ENCODE data around the gene DNAAF3. TPM values are rescaled to one million over a fixed set of nuclear protein-coding genes. Genes with fewer than 3 reads are reported as not detected.

DNAAF3 gene
- total RNA-seq, 1 donor from 2014 or later = 10.4 TPM

- Mint-ChIP-seq H3K4me3 (no peak overlapping the region), H3K27me3 (ENCODE audit: low read depth) (peaks cover 71% of the 10 kb centered on the region), H3K36me3 (ENCODE audit: low read depth) (peaks cover 5% of the 10 kb centered on the region), H3K27ac (ENCODE audit: unreplicated experiment) (no peak overlapping the region), H3K9me3 (peaks cover 6% of the 10 kb centered on the region), H3K4me1 (peaks cover 13% of the 10 kb centered on the region)
- no peak for DNase-seq (ENCODE audit: low read depth, low spot score)
- no peak for TF ChIP-seq CTCF (conservative IDR thresholded peaks at IDR 0.05)
Observed at GRCh38 chr19:55153652-55154264, 12.7 kb downstream of the DNAAF3 start.

- Mint-ChIP-seq H3K27me3 (ENCODE audit: low read depth) (peaks cover 77% of the 10 kb centered on the region), H3K36me3 (ENCODE audit: low read depth) (peaks cover 5% of the 10 kb centered on the region), H3K4me3 (no peak overlapping the region), H3K27ac (ENCODE audit: unreplicated experiment) (no peak overlapping the region), H3K9me3 (peaks cover 6% of the 10 kb centered on the region), H3K4me1 (peaks cover 13% of the 10 kb centered on the region)
- no peak for TF ChIP-seq CTCF (conservative IDR thresholded peaks at IDR 0.05)
- DNase-seq (ENCODE audit: low read depth, low spot score) = no peak
Observed at GRCh38 chr19:55152017-55152416, 14.4 kb downstream of the DNAAF3 start.

- H3K27me3 Mint-ChIP-seq (ENCODE audit: low read depth) = peaks cover 86% of the 10 kb centered on the region
- no peak within 1 kb of the TSS for H3K4me3 Mint-ChIP-seq
- H3K4me1 Mint-ChIP-seq = peaks cover 7% of the 10 kb centered on the region
Observed at GRCh38 chr19:55149078-55150003, 17.1 kb downstream of the DNAAF3 start, which contains the start of gene TNNT1. Gene TNNT1, minus strand, starts transcription at chr19:55149206. Its CDS starts 2,049 bp downstream, at chr19:55147157.

GRCh38 chr19:55147545-55148251 lies 18.7 kb downstream of the DNAAF3 start:
- Mint-ChIP-seq H3K27ac (ENCODE audit: unreplicated experiment) (no peak overlapping the region), H3K9me3 (peaks cover 6% of the 10 kb centered on the region), H3K4me3 (no peak overlapping the region), H3K4me1 (peaks cover 7% of the 10 kb centered on the region), H3K36me3 (ENCODE audit: low read depth) (peaks cover 5% of the 10 kb centered on the region), H3K27me3 (ENCODE audit: low read depth) (peaks cover 91% of the 10 kb centered on the region)
- no peak for DNase-seq (ENCODE audit: low read depth, low spot score)
- no peak for TF ChIP-seq CTCF (conservative IDR thresholded peaks at IDR 0.05)

More at GRCh38 chr19:55149078-55150003, 17.1 kb downstream of the DNAAF3 start, which contains the start of gene TNNT1:
- DNase-seq (ENCODE audit: low read depth, low spot score) = no peak
- TF ChIP-seq CTCF (conservative IDR thresholded peaks at IDR 0.05) = no peak
- Mint-ChIP-seq H3K9me3 (peaks cover 6% of the 10 kb centered on the region), H3K27ac (ENCODE audit: unreplicated experiment) (no peak within 1 kb of the TSS), H3K36me3 (ENCODE audit: low read depth) (peaks cover 5% of the 10 kb centered on the region)

GRCh38 chr19:55146705-55147273 lies 19.6 kb downstream of the DNAAF3 start:
- Mint-ChIP-seq H3K4me3 (no peak overlapping the region), H3K4me1 (peaks cover 7% of the 10 kb centered on the region), H3K9me3 (peaks cover under 1% of the 10 kb centered on the region), H3K27me3 (ENCODE audit: low read depth) (peaks cover 92% of the 10 kb centered on the region), H3K36me3 (ENCODE audit: low read depth) (peaks cover under 1% of the 10 kb centered on the region), H3K27ac (ENCODE audit: unreplicated experiment) (no peak overlapping the region)
- no peak for DNase-seq (ENCODE audit: low read depth, low spot score)
- TF ChIP-seq CTCF (conservative IDR thresholded peaks at IDR 0.05) = no peak
